K562 (cell line): ENCODE measurements around the gene KANK4.

ENCODE experiments used
- ESRRA ChIP-seq: fragments of 450-650 bp; IDR thresholded peaks from 2 replicates; pipeline ENCODE4 v1.6.1; 2014; ENCODE audit warnings: low read depth, mild to moderate bottlenecking, moderate library complexity, borderline replicate concordance
- NFE2L1 ChIP-seq: fragments of 450-650 bp; IDR thresholded peaks from 2 replicates; pipeline ENCODE4 v1.6.1; 2016; ENCODE audit warnings: missing genetic modification characterization, low read depth, mild to moderate bottlenecking, missing compliant biosample characterization, moderate library complexity, borderline replicate concordance
- POLR2A ChIP-seq: fragments of 450-650 bp; conservative IDR thresholded peaks from 2 replicates; pipeline ENCODE4 v1.6.1; 2016

GRCh38 chr1:62309906-62310305 lies 9.3 kb downstream of the KANK4 start:
- no peak for TF ChIP-seq NFE2L1 (tag)
- TF ChIP-seq ESRRA: no peak
- TF ChIP-seq POLR2A: no peak
